H1 (cell line): Measurements from ENCODE around the gene FRMPD1. TPM values are rescaled to one million over a fixed set of nuclear protein-coding genes. Genes with fewer than 3 reads are reported as not detected.

Experiments used
- CTCF ChIA-PET: fragments of 300-600 bp; sonication (Branson Sonifier 250); formaldehyde crosslinking; loops from one replicate; lab custom pipeline; 2021; ENCODE audit not compliant: partially characterized antibody; lab: Charles Lee
- POLR2A ChIA-PET: fragments of 300-600 bp; sonication (Branson Sonifier 250); formaldehyde crosslinking; loops from one replicate; lab custom pipeline; 2021; ENCODE audit warnings: inconsistent platforms; ENCODE audit not compliant: partially characterized antibody; lab: Charles Lee
- DNase-seq, 2 experiments: peaks; one replicate each; pipeline versions ENCODE4 v3.0.0 to v3.0.0-alpha.2; 2010 to 2022; ENCODE audit warnings: low spot score in 2 of 2, low read depth in 1 of 2, mixed read lengths in 1 of 2
- FAIRE-seq: peaks from 2 replicates; lab custom pipeline; 2011; peaks lifted over from hg19 to GRCh38; lab: Jason Lieb, UNC
- H2AFZ ChIP-seq: 2 replicates; pipeline ENCODE4 v1.8.1; 2012; ENCODE audit warnings: low read length, inconsistent platforms
- H2AK5ac ChIP-seq: 2 replicates; pipeline ENCODE4 v1.6.1; 2013; ENCODE audit warnings: low read depth, low read length
- H2BK120ac ChIP-seq: replicated peaks from 2 replicates; pipeline ENCODE3; 2013; ENCODE audit warnings: low read depth, low read length, inconsistent platforms
- H2BK12ac ChIP-seq: 2 replicates; pipeline ENCODE4 v1.6.1; 2013; ENCODE audit warnings: low read depth, low read length
- H2BK15ac ChIP-seq: 2 replicates; pipeline ENCODE4 v1.6.1; 2013; ENCODE audit warnings: low read length
- H2BK20ac ChIP-seq: 2 replicates; pipeline ENCODE4 v1.6.1; 2013; ENCODE audit warnings: low read length
- H2BK5ac ChIP-seq: 2 replicates; pipeline ENCODE4 v1.6.1; 2013; ENCODE audit warnings: low read depth, low read length
- H3K14ac ChIP-seq: 2 replicates; pipeline ENCODE4 v1.6.1; 2013; ENCODE audit warnings: inconsistent platforms; ENCODE audit not compliant: insufficient read length
- H3K18ac ChIP-seq: 2 replicates; pipeline ENCODE4 v1.6.1; 2013; ENCODE audit warnings: low read length; ENCODE audit errors: extremely low read depth
- H3K23ac ChIP-seq: 2 replicates; pipeline ENCODE4 v1.6.1; 2013; ENCODE audit warnings: inconsistent platforms; ENCODE audit not compliant: insufficient read length
- H3K23me2 ChIP-seq: 2 replicates; pipeline ENCODE4 v1.6.1; 2013; ENCODE audit warnings: low read depth, low read length
- H3K27ac ChIP-seq: 2 replicates; pipeline ENCODE4 v1.6.1; 2011; ENCODE audit warnings: low read depth, low read length, inconsistent platforms
- H3K27me3 ChIP-seq, 4 experiments: replicated peaks in 1 of 4; 1 replicate in 1 of 4; 2 replicates in 3 of 4; pipeline versions ENCODE4 v1.6.1 to v1.8.1; 2011 to 2013; ENCODE audit warnings: low read length in 3 of 4, mild to moderate bottlenecking in 3 of 4, inconsistent platforms in 2 of 4, mixed read lengths in 2 of 4, moderate library complexity in 1 of 4; ENCODE audit not compliant: control insufficient read depth in 3 of 4, insufficient read depth in 3 of 4; ENCODE audit errors: extremely low read depth in 1 of 4
- H3K36me3 ChIP-seq, 4 experiments: 2 replicates each; pipeline versions ENCODE4 v1.6.1 to v1.8.1; 2011 to 2013; ENCODE audit warnings: mild to moderate bottlenecking in 4 of 4, low read length in 3 of 4, moderate library complexity in 2 of 4, control low read depth in 1 of 4, inconsistent platforms in 1 of 4; ENCODE audit not compliant: insufficient read depth in 4 of 4, control insufficient read depth in 2 of 4
- H3K4ac ChIP-seq: replicated peaks from 2 replicates; pipeline ENCODE3; 2013; ENCODE audit warnings: low read length, low read depth, mixed read lengths, inconsistent platforms; ENCODE audit not compliant: insufficient read length
- H3K4me1 ChIP-seq, 4 experiments: replicated peaks in 1 of 4; 1 replicate in 1 of 4; 2 replicates in 3 of 4; pipeline versions ENCODE4 v1.6.1 to v1.8.1; 2011 to 2013; ENCODE audit warnings: low read length in 3 of 4, inconsistent platforms in 2 of 4, mixed read lengths in 1 of 4; ENCODE audit not compliant: insufficient read depth in 4 of 4, control insufficient read depth in 3 of 4
- H3K4me2 ChIP-seq, 2 experiments: 2 replicates each; pipeline versions ENCODE4 v1.6.1 to v1.8.1; 2011 to 2013; ENCODE audit warnings: low read depth in 2 of 2, low read length in 2 of 2, control low read depth in 1 of 2, inconsistent platforms in 1 of 2, mild to moderate bottlenecking in 1 of 2; ENCODE audit not compliant: insufficient read depth in 1 of 2
- H3K4me3 ChIP-seq, 4 experiments: fragments of 200-600, 300-600 bp in 1 of 4; sonication (generic), shearing (Covaris generic), sonication (Bioruptor Twin) in 1 of 4; 2 replicates each; pipeline versions ENCODE4 v1.5.1 to v1.8.1; 2011 to 2016; ENCODE audit warnings: low read length in 4 of 4, low read depth in 3 of 4, control low read depth in 2 of 4, inconsistent platforms in 2 of 4, mild to moderate bottlenecking in 2 of 4, mixed read lengths in 1 of 4, moderate library complexity in 1 of 4; ENCODE audit not compliant: insufficient read depth in 2 of 4; ENCODE audit errors: extremely low read depth in 1 of 4
- H3K56ac ChIP-seq: replicated peaks from 2 replicates; pipeline ENCODE3; 2013; ENCODE audit warnings: low read depth, mild to moderate bottlenecking, mixed read lengths, low read length, inconsistent platforms; ENCODE audit not compliant: insufficient read length
- H3K79me1 ChIP-seq: 2 replicates; pipeline ENCODE4 v1.6.1; 2013; ENCODE audit warnings: low read depth, low read length, control low read depth
- H3K79me2 ChIP-seq, 2 experiments: 2 replicates each; pipeline versions ENCODE4 v1.6.1 to v1.8.1; 2012 to 2013; ENCODE audit warnings: low read length in 2 of 2, mild to moderate bottlenecking in 2 of 2, inconsistent platforms in 1 of 2; ENCODE audit not compliant: insufficient read depth in 2 of 2, control insufficient read depth in 1 of 2
- H3K9ac ChIP-seq, 4 experiments: replicated peaks in 1 of 4; 1 replicate in 1 of 4; 2 replicates in 3 of 4; pipeline versions ENCODE4 v1.6.1 to v1.8.1; 2011 to 2013; ENCODE audit warnings: low read depth in 3 of 4, low read length in 3 of 4, control low read depth in 2 of 4, mild to moderate bottlenecking in 2 of 4, moderate library complexity in 2 of 4, inconsistent platforms in 1 of 4; ENCODE audit errors: extremely low read depth in 1 of 4
- H3K9me3 ChIP-seq, 2 experiments: 2 replicates each; pipeline versions ENCODE4 v1.6.1 to v1.8.1; 2012 to 2013; ENCODE audit warnings: mild to moderate bottlenecking in 2 of 2, moderate library complexity in 2 of 2, control low read depth in 1 of 2, inconsistent platforms in 1 of 2, low read depth in 1 of 2, low read length in 1 of 2, mixed read lengths in 1 of 2; ENCODE audit not compliant: insufficient read depth in 2 of 2
- H4K20me1 ChIP-seq, 2 experiments: replicated peaks in 1 of 2; 2 replicates each; pipeline versions ENCODE3 to v1.8.1; 2011 to 2013; ENCODE audit warnings: inconsistent platforms in 2 of 2, low read length in 2 of 2, mild to moderate bottlenecking in 1 of 2; ENCODE audit not compliant: insufficient read depth in 2 of 2, control insufficient read depth in 1 of 2
- H4K5ac ChIP-seq: 2 replicates; pipeline ENCODE4 v1.6.1; 2013; ENCODE audit warnings: low read length, low read depth, mixed read lengths, inconsistent platforms; ENCODE audit not compliant: insufficient read length
- H4K8ac ChIP-seq: 2 replicates; pipeline ENCODE4 v1.8.0; 2013; ENCODE audit warnings: mild to moderate bottlenecking, moderate library complexity, low read length, inconsistent platforms; ENCODE audit not compliant: insufficient read depth; ENCODE audit errors: extremely low read depth
- H4K91ac ChIP-seq: replicated peaks from 2 replicates; pipeline ENCODE3; 2013; ENCODE audit warnings: low read length, mixed read lengths, inconsistent platforms; ENCODE audit not compliant: insufficient read length
- BRCA1 ChIP-seq: IDR thresholded peaks from 2 replicates; pipeline ENCODE4 v1.6.1; 2012; ENCODE audit warnings: low read depth, low read length, improper control_type of control experiment
- PHF8 ChIP-seq: fragments of 200-600 bp; sonication (generic); conservative IDR thresholded peaks from 2 replicates; pipeline ENCODE4 v1.7.1; 2012; ENCODE audit warnings: low read depth, mild to moderate bottlenecking, inconsistent platforms, low read length, moderate library complexity
- SP2 ChIP-seq: IDR thresholded peaks from 2 replicates; pipeline ENCODE4 v1.6.1; 2012; ENCODE audit warnings: mild to moderate bottlenecking, low read length, inconsistent platforms
- ZNF274 ChIP-seq: IDR thresholded peaks from 2 replicates; pipeline ENCODE4 v1.7.0; 2012; ENCODE audit warnings: low read length, borderline replicate concordance; ENCODE audit errors: extremely low read depth
- WGBS, 2 experiments: shearing (Covaris generic) in 1 of 2; methylation state at CpG; one replicate each; pipeline versions ENCODE4 v1.1.6 to v1.1.7; 2013 to 2015; ENCODE audit warnings: low lambda C conversion rate in 2 of 2, mixed read lengths in 2 of 2, inconsistent platforms in 1 of 2, low coverage in 1 of 2, missing lambda C conversion rate in 1 of 2; ENCODE audit not compliant: insufficient replicate concordance in 2 of 2, insufficient coverage in 1 of 2, insufficient read length in 1 of 2; ENCODE audit errors: extremely low coverage in 1 of 2, missing lambda C conversion rate in 1 of 2; 5-methylcytosine and 5-hydroxymethylcytosine counted together
- polyA plus RNA-seq, 7 experiments: library from polyadenylated mRNA; depleted of rRNA in 3 of 7; stranded (reverse) in 5 of 7; unstranded in 2 of 7; fragments of >200 nt in 5 of 7; fragments of 200-250 nt in 2 of 7; gene quantifications; 1 replicate in 5 of 7; 2 replicates in 1 of 7; 4 replicates in 1 of 7; pipeline versions ENCODE4 v1.2.1 to v1.2.3, GENCODE V29; 2011 to 2013; ENCODE audit warnings: missing spikeins in 2 of 7, mixed read lengths in 2 of 7
- total RNA-seq: library from RNA; stranded (reverse); fragmentation: NEBNext Ultra II Directional; extraction: Animal tissue kit (Norgen Biotek cat#: 25700); gene quantifications from 2 replicates; pipeline ENCODE4 v1.2.1, GENCODE V29; 2021

Gene FRMPD1
- total and polyA plus RNA-seq, 2 of the 8 experiments (the other 6 are each of a cell fraction or from before 2014, with no cell fraction given): 0.27 to 0.32 TPM

DNA sequence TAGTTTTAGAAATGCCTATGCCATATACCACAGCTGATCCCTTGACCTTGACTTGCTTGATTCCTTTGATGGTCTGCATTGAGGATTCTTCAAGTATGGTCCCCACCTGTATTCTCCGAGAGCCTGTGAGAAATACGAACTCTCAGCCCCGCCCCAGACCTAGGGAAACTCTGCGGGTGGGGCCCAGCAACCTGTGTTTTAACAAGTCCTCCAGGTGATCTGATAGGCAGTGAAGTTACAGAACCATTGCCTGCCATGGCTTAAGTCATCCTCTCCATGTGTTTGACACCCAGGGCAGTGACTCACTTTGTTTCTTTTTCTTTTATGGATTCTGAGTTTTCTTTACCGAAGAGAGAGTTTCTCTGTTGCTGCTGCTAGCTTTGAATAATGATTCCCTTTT lies 18.5 kb downstream of the FRMPD1 start:
- H3K4me2 ChIP-seq: no peak overlapping the region
- DNase-seq: no peak
- H3K79me2 ChIP-seq: no peaks in the 10 kb centered on the region
- no peak overlapping the region for H3K18ac ChIP-seq
- no peak overlapping the region for H4K8ac ChIP-seq
- H3K4me3 ChIP-seq: no peak overlapping the region
- 62% methylated on average over 5 of the region's 5 CpGs; no CpG with 5 or more reads in 1 of the 2 experiments for WGBS, 2 experiments
- H2BK12ac ChIP-seq: no peak overlapping the region
- no peak overlapping the region for H2BK15ac ChIP-seq
- no peak overlapping the region for H3K23ac ChIP-seq
- ChIA-PET POLR2A (no interaction called here), CTCF (interaction anchor here (0.9 to 2.0 kb wide), 4 partner anchors 12 to 81 kb away, joined by 3 to 4 read pairs (median 4); no protein-coding TSS in a partner anchor)
- H3K23me2 ChIP-seq: no peaks in the 10 kb centered on the region
- no peaks in the 10 kb centered on the region for H3K27me3 ChIP-seq
- H3K4me1 ChIP-seq: peaks cover 8 to 17% (median 12%) of the 10 kb centered on the region in 4 experiments
- H3K27ac ChIP-seq: no peak overlapping the region
- H2AK5ac ChIP-seq: no peak overlapping the region
- H4K5ac ChIP-seq: no peak overlapping the region
- H2BK5ac ChIP-seq: no peak overlapping the region
- no peaks in the 10 kb centered on the region for H3K36me3 ChIP-seq
- TF ChIP-seq PHF8: no peak
- no peak for TF ChIP-seq ZNF274
- no peak for TF ChIP-seq SP2
- no peak for TF ChIP-seq BRCA1
- no peak overlapping the region for H3K56ac ChIP-seq
- no peak overlapping the region for H2BK20ac ChIP-seq
- no peak overlapping the region for H3K4ac ChIP-seq
- H3K79me1 ChIP-seq: no peaks in the 10 kb centered on the region
- H4K91ac ChIP-seq: no peak overlapping the region
- no peak overlapping the region for H3K9ac ChIP-seq
- no peak overlapping the region for H2AFZ ChIP-seq
- H4K20me1 ChIP-seq: no peaks in the 10 kb centered on the region
- peak; percentile 45 for FAIRE-seq
- no peak overlapping the region for H3K14ac ChIP-seq
- peaks cover 0 to 5% of the 10 kb centered on the region in 2 experiments; a peak in 1 of 4 replicates for H3K9me3 ChIP-seq
- no peak overlapping the region for H2BK120ac ChIP-seq
